Measurements from ENCODE around the gene BRPF3.

Gene BRPF3

DNA sequence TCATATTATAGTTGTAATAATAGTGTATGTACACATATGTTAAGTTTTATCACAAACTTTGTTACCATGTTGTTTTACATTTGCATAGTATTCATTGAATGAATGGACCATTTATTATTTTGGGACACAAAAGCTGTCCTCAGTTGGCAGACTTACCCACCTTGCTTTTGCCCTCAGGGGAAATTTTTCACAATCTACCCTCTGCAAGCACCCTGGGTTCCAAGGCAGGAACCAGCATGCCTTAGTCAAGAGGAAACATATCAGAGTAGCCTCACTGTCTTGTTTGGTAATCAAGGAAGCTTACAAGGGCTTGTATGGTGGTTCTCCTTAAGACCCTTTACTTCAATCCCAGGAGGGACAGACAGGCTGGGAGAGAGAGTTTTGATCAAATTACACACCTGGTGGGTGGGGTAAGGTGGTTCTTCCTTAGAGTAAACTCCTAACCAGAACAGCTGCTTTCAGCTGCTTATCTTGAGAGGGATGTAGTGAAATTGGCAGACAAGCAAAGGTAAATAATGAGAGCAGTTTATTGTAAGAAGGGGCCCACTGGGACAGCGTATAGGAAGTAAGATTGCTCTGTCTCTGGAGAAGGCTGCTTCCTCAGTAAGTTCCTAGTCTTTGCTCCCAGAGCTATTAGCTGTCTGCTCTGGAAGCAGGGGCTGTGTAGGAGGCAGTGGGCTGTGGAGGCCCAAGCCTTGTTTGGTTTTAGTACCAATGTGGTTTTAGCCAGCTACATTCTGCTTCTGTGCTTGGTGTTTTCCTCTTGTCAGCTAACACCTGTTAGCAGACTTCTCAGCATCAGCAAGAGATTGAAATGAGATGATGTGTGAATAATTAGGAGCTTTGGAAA, 31.1 kb downstream of the BRPF3 start:
- H2AK5ac ChIP-seq (ENCODE audit: low read length, severe bottlenecking) = no peak overlapping the region
- H3K9ac ChIP-seq (ENCODE audit: low read length) = no peak overlapping the region
- H3K4me3 ChIP-seq (ENCODE audit: insufficient read depth in 1 of 2, low read depth in 1 of 2, low read length in 2 of 2) = no peak overlapping the region
- H2BK120ac ChIP-seq (ENCODE audit: low read depth, low read length) = no peak overlapping the region
- WGBS = 86% methylated on average over 1 of the region's 1 CpG
- no peak overlapping the region for H2BK12ac ChIP-seq (ENCODE audit: low read length in 2 of 2)
- no peaks in the 10 kb centered on the region for H3K27me3 ChIP-seq (ENCODE audit: control insufficient read depth in 1 of 2, insufficient read depth in 1 of 2, low read length in 2 of 2)
- peaks cover 29% of the 10 kb centered on the region for H3K79me1 ChIP-seq (replicated peaks; ENCODE audit: low read length, poor library complexity, severe bottlenecking)
- no peak overlapping the region for H3K4me2 ChIP-seq (ENCODE audit: low read length, poor library complexity, severe bottlenecking)
- H3K23ac ChIP-seq (ENCODE audit: low read length in 2 of 2) = no peak overlapping the region
- H4K8ac ChIP-seq (ENCODE audit: low read length) = no peak overlapping the region
- H3K18ac ChIP-seq (ENCODE audit: low read depth in 1 of 2, low read length in 2 of 2) = no peak overlapping the region
- H3K9me3 ChIP-seq (ENCODE audit: control insufficient read depth, low read length) = no peaks in the 10 kb centered on the region
- H4K91ac ChIP-seq (ENCODE audit: low read length) = no peak overlapping the region
- no peak overlapping the region for H3K27ac ChIP-seq (ENCODE audit: low read length, poor library complexity, severe bottlenecking)
- peaks cover 52 to 98% of the 10 kb centered on the region in 2 experiments for H3K36me3 ChIP-seq (ENCODE audit: control insufficient read depth in 1 of 2, insufficient read depth in 2 of 2, low read depth in 1 of 2, low read length in 2 of 2)
- no peak overlapping the region for H2BK15ac ChIP-seq (ENCODE audit: low read depth, poor library complexity, severe bottlenecking)
- no peak overlapping the region for H2AFZ ChIP-seq (ENCODE audit: low read depth, low read length)
- no peak overlapping the region for H3K4ac ChIP-seq (ENCODE audit: low read depth in 1 of 2, low read length in 2 of 2)
- no peak overlapping the region for H2BK5ac ChIP-seq (ENCODE audit: low read depth, low read length, poor library complexity, severe bottlenecking)
- H3K4me1 ChIP-seq (ENCODE audit: control insufficient read depth, insufficient read depth, low read depth, low read length) = peaks cover 9% of the 10 kb centered on the region
- DNase-seq = no peak
- no peak overlapping the region for H3K14ac ChIP-seq (ENCODE audit: low read length in 2 of 2)

DNA sequence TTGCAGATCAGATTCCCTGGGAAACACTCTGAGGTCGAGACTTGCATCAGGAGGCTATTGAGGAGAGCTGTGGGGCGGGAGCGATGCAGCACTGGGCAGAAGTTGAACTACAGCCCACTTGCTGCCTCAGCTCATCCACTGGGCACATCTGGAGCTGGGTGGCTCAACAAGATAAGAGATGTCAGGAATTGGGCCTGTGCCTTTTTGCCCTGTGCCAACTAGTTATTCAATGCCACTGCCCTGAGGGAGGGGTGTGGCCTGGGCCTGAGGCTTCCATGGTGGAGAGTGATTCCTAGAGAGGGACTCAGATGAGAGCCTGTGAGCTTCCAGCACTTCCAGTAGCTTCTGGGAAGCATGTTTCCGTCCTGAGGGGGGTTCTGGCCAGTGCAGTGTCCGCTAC, 32.7 kb downstream of the BRPF3 start:
- no peak overlapping the region for H3K4me3 ChIP-seq (ENCODE audit: insufficient read depth in 1 of 2, low read depth in 1 of 2, low read length in 2 of 2)
- H3K4me2 ChIP-seq (ENCODE audit: low read length, poor library complexity, severe bottlenecking) = no peak overlapping the region
- no peaks in the 10 kb centered on the region for H3K9me3 ChIP-seq (ENCODE audit: control insufficient read depth, low read length)
- H2BK120ac ChIP-seq (ENCODE audit: low read depth, low read length) = no peak overlapping the region
- no peak overlapping the region for H2BK5ac ChIP-seq (ENCODE audit: low read depth, low read length, poor library complexity, severe bottlenecking)
- no peak overlapping the region for H3K27ac ChIP-seq (ENCODE audit: low read length, poor library complexity, severe bottlenecking)
- H3K23ac ChIP-seq (ENCODE audit: low read length in 2 of 2) = no peak overlapping the region
- H3K79me1 ChIP-seq (replicated peaks; ENCODE audit: low read length, poor library complexity, severe bottlenecking) = peaks cover 21% of the 10 kb centered on the region
- H3K9ac ChIP-seq (ENCODE audit: low read length) = no peak overlapping the region
- H3K27me3 ChIP-seq (ENCODE audit: control insufficient read depth in 1 of 2, insufficient read depth in 1 of 2, low read length in 2 of 2) = no peaks in the 10 kb centered on the region
- 98% methylated on average over 5 of the region's 5 CpGs for WGBS
- no peak overlapping the region for H2BK15ac ChIP-seq (ENCODE audit: low read depth, poor library complexity, severe bottlenecking)
- DNase-seq = no peak
- H3K14ac ChIP-seq (ENCODE audit: low read length in 2 of 2) = no peak overlapping the region
- H4K8ac ChIP-seq (ENCODE audit: low read length) = no peak overlapping the region
- no peak overlapping the region for H2AFZ ChIP-seq (ENCODE audit: low read depth, low read length)
- H4K91ac ChIP-seq (ENCODE audit: low read length) = no peak overlapping the region
- H3K4me1 ChIP-seq (ENCODE audit: control insufficient read depth, insufficient read depth, low read depth, low read length) = peaks cover 8% of the 10 kb centered on the region
- no peak overlapping the region for H2AK5ac ChIP-seq (ENCODE audit: low read length, severe bottlenecking)
- H2BK12ac ChIP-seq (ENCODE audit: low read length in 2 of 2) = no peak overlapping the region
- H3K4ac ChIP-seq (ENCODE audit: low read depth in 1 of 2, low read length in 2 of 2) = no peak overlapping the region
- H3K18ac ChIP-seq (ENCODE audit: low read depth in 1 of 2, low read length in 2 of 2) = no peak overlapping the region
- H3K36me3 ChIP-seq (ENCODE audit: control insufficient read depth in 1 of 2, insufficient read depth in 2 of 2, low read depth in 1 of 2, low read length in 2 of 2) = peaks cover 57 to 96% of the 10 kb centered on the region in 2 experiments

DNA sequence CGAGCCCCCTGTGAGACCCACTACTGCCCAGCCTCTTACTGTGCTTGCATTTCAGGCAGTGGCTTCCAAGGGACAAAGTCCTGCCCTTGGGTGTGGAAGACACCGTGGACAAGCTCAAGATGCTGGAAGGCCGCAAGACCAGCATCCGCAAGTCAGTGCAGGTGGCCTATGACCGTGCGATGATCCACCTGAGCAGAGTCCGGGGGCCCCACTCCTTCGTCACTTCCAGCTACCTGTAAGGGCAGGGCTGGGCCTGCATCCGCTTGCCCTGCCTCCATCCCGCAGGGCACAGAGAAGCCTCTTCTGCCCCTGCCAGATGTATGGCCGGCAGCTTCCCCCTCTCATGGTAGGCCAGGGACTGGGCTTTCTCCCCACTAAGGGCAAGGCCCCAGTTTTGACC, 33.8 kb downstream of the BRPF3 start:
- no peak overlapping the region for H3K4me3 ChIP-seq (ENCODE audit: insufficient read depth in 1 of 2, low read depth in 1 of 2, low read length in 2 of 2)
- H3K27ac ChIP-seq (ENCODE audit: low read length, poor library complexity, severe bottlenecking) = no peak overlapping the region
- H2AFZ ChIP-seq (ENCODE audit: low read depth, low read length) = no peak overlapping the region
- no peak overlapping the region for H2BK120ac ChIP-seq (ENCODE audit: low read depth, low read length)
- H3K18ac ChIP-seq (ENCODE audit: low read depth in 1 of 2, low read length in 2 of 2) = no peak overlapping the region
- WGBS = 99% methylated on average over 11 of the region's 11 CpGs
- no peak overlapping the region for H3K4me2 ChIP-seq (ENCODE audit: low read length, poor library complexity, severe bottlenecking)
- no peak overlapping the region for H3K9ac ChIP-seq (ENCODE audit: low read length)
- H2AK5ac ChIP-seq (ENCODE audit: low read length, severe bottlenecking) = no peak overlapping the region
- no peak overlapping the region for H3K14ac ChIP-seq (ENCODE audit: low read length in 2 of 2)
- H2BK12ac ChIP-seq (ENCODE audit: low read length in 2 of 2) = no peak overlapping the region
- no peak overlapping the region for H2BK15ac ChIP-seq (ENCODE audit: low read depth, poor library complexity, severe bottlenecking)
- DNase-seq = no peak
- H3K4ac ChIP-seq (ENCODE audit: low read depth in 1 of 2, low read length in 2 of 2) = no peak overlapping the region
- H4K91ac ChIP-seq (ENCODE audit: low read length) = no peak overlapping the region
- no peaks in the 10 kb centered on the region for H3K4me1 ChIP-seq (ENCODE audit: control insufficient read depth, insufficient read depth, low read depth, low read length)
- no peaks in the 10 kb centered on the region for H3K9me3 ChIP-seq (ENCODE audit: control insufficient read depth, low read length)
- H3K36me3 ChIP-seq (ENCODE audit: control insufficient read depth in 1 of 2, insufficient read depth in 2 of 2, low read depth in 1 of 2, low read length in 2 of 2) = peaks cover 52 to 84% of the 10 kb centered on the region in 2 experiments
- H3K27me3 ChIP-seq (ENCODE audit: control insufficient read depth in 1 of 2, insufficient read depth in 1 of 2, low read length in 2 of 2) = no peaks in the 10 kb centered on the region
- H4K8ac ChIP-seq (ENCODE audit: low read length) = no peak overlapping the region
- peaks cover 18% of the 10 kb centered on the region for H3K79me1 ChIP-seq (replicated peaks; ENCODE audit: low read length, poor library complexity, severe bottlenecking)
- no peak overlapping the region for H2BK5ac ChIP-seq (ENCODE audit: low read depth, low read length, poor library complexity, severe bottlenecking)
- H3K23ac ChIP-seq (ENCODE audit: low read length in 2 of 2) = no peak overlapping the region

DNA sequence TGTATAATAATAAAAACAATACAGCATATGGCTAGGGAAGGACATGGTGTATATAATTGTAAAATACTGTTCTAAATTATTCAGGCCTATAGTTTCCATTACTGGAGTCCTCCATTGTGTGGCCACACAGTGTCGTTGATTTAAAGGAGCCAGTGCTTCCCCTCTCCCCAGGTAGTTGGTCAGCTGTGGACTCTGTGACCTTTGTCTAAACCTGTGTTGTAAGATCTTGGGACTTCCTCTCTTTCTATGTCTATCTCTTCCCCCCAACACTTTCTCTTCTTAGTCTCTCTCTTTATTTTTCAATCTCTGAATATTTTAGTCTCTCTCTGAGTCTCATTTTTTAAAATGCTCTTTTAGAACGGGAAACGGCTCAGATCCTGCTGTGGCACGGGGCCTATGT, 35.6 kb downstream of the BRPF3 start:
- Histone ChIP-seq H2BK12ac (ENCODE audit: low read length in 2 of 2) (no peak overlapping the region), H2AFZ (ENCODE audit: low read depth, low read length) (no peak overlapping the region), H3K4me3 (ENCODE audit: insufficient read depth in 1 of 2, low read depth in 1 of 2, low read length in 2 of 2) (no peak overlapping the region), H2BK5ac (ENCODE audit: low read depth, low read length, poor library complexity, severe bottlenecking) (no peak overlapping the region), H3K36me3 (ENCODE audit: control insufficient read depth in 1 of 2, insufficient read depth in 2 of 2, low read depth in 1 of 2, low read length in 2 of 2) (peaks cover 60 to 67% of the 10 kb centered on the region in 2 experiments), H3K18ac (ENCODE audit: low read depth in 1 of 2, low read length in 2 of 2) (no peak overlapping the region), H2AK5ac (ENCODE audit: low read length, severe bottlenecking) (no peak overlapping the region), H3K4me1 (ENCODE audit: control insufficient read depth, insufficient read depth, low read depth, low read length) (no peaks in the 10 kb centered on the region), H3K9me3 (ENCODE audit: control insufficient read depth, low read length) (no peaks in the 10 kb centered on the region), H4K8ac (ENCODE audit: low read length) (no peak overlapping the region), H3K14ac (ENCODE audit: low read length in 2 of 2) (no peak overlapping the region), H3K9ac (ENCODE audit: low read length) (no peak overlapping the region), H3K27me3 (ENCODE audit: control insufficient read depth in 1 of 2, insufficient read depth in 1 of 2, low read length in 2 of 2) (no peaks in the 10 kb centered on the region), H3K4ac (ENCODE audit: low read depth in 1 of 2, low read length in 2 of 2) (no peak overlapping the region), H3K4me2 (ENCODE audit: low read length, poor library complexity, severe bottlenecking) (no peak overlapping the region), H3K23ac (ENCODE audit: low read length in 2 of 2) (no peak overlapping the region), H2BK15ac (ENCODE audit: low read depth, poor library complexity, severe bottlenecking) (no peak overlapping the region), H3K79me1 (replicated peaks; ENCODE audit: low read length, poor library complexity, severe bottlenecking) (peaks cover 16% of the 10 kb centered on the region), H3K27ac (ENCODE audit: low read length, poor library complexity, severe bottlenecking) (no peak overlapping the region), H2BK120ac (ENCODE audit: low read depth, low read length) (no peak overlapping the region), H4K91ac (ENCODE audit: low read length) (no peak overlapping the region)
- 95% methylated on average over 4 of the region's 4 CpGs for WGBS
- no peak for DNase-seq

Measured in mesenchymal stem cell (in vitro differentiated cells and primary cell).